Right lobe of liver (tissue), 4 donors: Measurements from ENCODE around the gene TCFL5.

ENCODE experiments used
- POLR2A ChIP-seq: fragments of 450-650 bp; IDR thresholded peaks from one replicate; pipeline ENCODE4 v1.6.1; 2017; ENCODE audit warnings: antibody characterized with exemption, mild to moderate bottlenecking
- TF ChIP-seq, protein P1 (sequence below), 4 donors: fragments of 200-600 bp in 3 of 4; fragments of 450-650 bp in 1 of 4; IDR thresholded peaks; one replicate each; pipeline versions ENCODE4 v1.5.1 to v1.8.0; 2016 to 2022; ENCODE audit warnings: antibody characterized with exemption in 4 of 4, mild to moderate bottlenecking in 2 of 4
- donor health status: DM: no; HTN: no; CAD: no.
- donor health status: DM: no; HTN: no; CAD: no.
- donor health status: DM: no; HTN: yes; CAD: no.

DNA sequence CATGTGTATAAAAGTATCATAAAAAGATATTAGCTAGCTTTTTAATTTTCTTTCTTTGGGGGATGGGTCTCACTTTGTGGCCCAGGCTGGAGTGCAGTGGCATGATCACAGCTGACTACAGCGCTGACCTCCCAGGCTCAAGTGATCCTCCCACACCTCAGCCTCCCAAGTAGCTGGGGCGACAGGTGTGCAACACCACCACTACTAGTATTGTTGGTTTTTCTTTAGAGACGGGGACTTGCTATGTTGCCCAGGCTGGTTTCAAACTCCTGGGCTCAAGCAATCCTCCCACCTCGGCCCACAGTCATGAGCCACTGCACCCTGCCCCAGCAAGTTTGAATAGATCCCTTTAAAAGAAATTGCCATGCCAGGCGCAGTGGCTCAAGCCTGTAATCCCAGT is 6.5 kb downstream of the TCFL5 start:
- TF ChIP-seq, protein P1, sequence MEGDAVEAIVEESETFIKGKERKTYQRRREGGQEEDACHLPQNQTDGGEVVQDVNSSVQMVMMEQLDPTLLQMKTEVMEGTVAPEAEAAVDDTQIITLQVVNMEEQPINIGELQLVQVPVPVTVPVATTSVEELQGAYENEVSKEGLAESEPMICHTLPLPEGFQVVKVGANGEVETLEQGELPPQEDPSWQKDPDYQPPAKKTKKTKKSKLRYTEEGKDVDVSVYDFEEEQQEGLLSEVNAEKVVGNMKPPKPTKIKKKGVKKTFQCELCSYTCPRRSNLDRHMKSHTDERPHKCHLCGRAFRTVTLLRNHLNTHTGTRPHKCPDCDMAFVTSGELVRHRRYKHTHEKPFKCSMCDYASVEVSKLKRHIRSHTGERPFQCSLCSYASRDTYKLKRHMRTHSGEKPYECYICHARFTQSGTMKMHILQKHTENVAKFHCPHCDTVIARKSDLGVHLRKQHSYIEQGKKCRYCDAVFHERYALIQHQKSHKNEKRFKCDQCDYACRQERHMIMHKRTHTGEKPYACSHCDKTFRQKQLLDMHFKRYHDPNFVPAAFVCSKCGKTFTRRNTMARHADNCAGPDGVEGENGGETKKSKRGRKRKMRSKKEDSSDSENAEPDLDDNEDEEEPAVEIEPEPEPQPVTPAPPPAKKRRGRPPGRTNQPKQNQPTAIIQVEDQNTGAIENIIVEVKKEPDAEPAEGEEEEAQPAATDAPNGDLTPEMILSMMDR (IDR thresholded peaks at IDR 0.05): no peak
- no peak for TF ChIP-seq POLR2A
